Upper lobe of left lung (tissue), 6 donors: ENCODE results near the gene ERMN. TPM values are rescaled to one million over a fixed set of nuclear protein-coding genes. Genes with fewer than 3 reads are reported as not detected.
"Not testable (repeated sequence)": the region's sequence is repeated elsewhere in the genome, so short reads cannot be mapped to it uniquely, and the experiment has no call there.

Experiments
- ATAC-seq, 2 donors: fragments of 200-7000 bp; cut with Tn5 transposase; one replicate each; pipeline ENCODE4 v1.9.1; 2022; ENCODE audit warnings: mild to moderate bottlenecking in 2 of 2, moderate library complexity in 2 of 2; ENCODE audit not compliant: low FRiP score in 2 of 2
- DNase-seq, 2 donors: peaks; one replicate each; pipeline ENCODE4 v3.0.0-alpha.2; 2019 to 2020
- H3K27ac ChIP-seq, 4 donors: fragments of 200-600 bp; sonication (generic); one replicate each; pipeline ENCODE4 v1.5.1; 2016 to 2019
- H3K27me3 ChIP-seq, 4 donors: fragments of 200-600 bp; sonication (generic); one replicate each; pipeline ENCODE4 v1.5.1; 2017 to 2019
- H3K36me3 ChIP-seq, 4 donors: fragments of 200-600 bp; sonication (generic); one replicate each; pipeline ENCODE4 v1.5.1; 2016 to 2019
- H3K4me1 ChIP-seq, 4 donors: fragments of 200-600 bp; sonication (generic); one replicate each; pipeline ENCODE4 v1.5.1; 2018 to 2019
- H3K4me3 ChIP-seq, 4 donors: fragments of 200-600 bp; sonication (generic); one replicate each; pipeline ENCODE4 v1.5.1; 2017 to 2019; ENCODE audit warnings: mild to moderate bottlenecking in 2 of 4, moderate library complexity in 1 of 4
- H3K9me3 ChIP-seq, 4 donors: fragments of 200-600 bp; sonication (generic); one replicate each; pipeline ENCODE4 v1.5.1; 2018 to 2019
- EP300 ChIP-seq, 4 donors: sonication (generic); formaldehyde crosslinking; IDR thresholded peaks; one replicate each; pipeline ENCODE4 v1.5.1; 2017; ENCODE audit warnings: antibody characterized with exemption in 4 of 4, control low read depth in 2 of 4
- POLR2A ChIP-seq, 4 donors: fragments of 450-650 bp; IDR thresholded peaks; one replicate each; pipeline ENCODE4 v1.5.1; 2016 to 2017; ENCODE audit warnings: antibody characterized with exemption in 4 of 4, mild to moderate bottlenecking in 2 of 4
- POLR2AphosphoS5 ChIP-seq, 2 donors: sonication (generic); formaldehyde crosslinking; IDR thresholded peaks; one replicate each; pipeline ENCODE4 v1.5.1; 2017; ENCODE audit warnings: antibody characterized with exemption in 2 of 2
- WGBS, 2 donors: methylation state at CpG; one replicate each; pipeline ENCODE4 v1.1.5; 2017 to 2018; 5-methylcytosine and 5-hydroxymethylcytosine counted together
- total RNA-seq, 6 donors: library from RNA; depleted of rRNA in 4 of 6; stranded (reverse); fragments of >200 nt in 4 of 6; gene quantifications; one replicate each; pipeline versions ENCODE4 v1.1.0 to v1.2.1, GENCODE V29; 2016 to 2021
- TF ChIP-seq, protein P1 (sequence below), 6 experiments: fragments of 450-650 bp in 4 of 6; fragments of 200-600 bp in 2 of 6; sonication (generic) in 2 of 6; IDR thresholded peaks; one replicate each; pipeline ENCODE4 v1.5.1; 2016 to 2019; ENCODE audit warnings: antibody characterized with exemption in 6 of 6
- donor health status: DM: no; HTN: no; CAD: no; lungs with moderate emphysema.
- donor health status: DM: no; HTN: yes; CAD: no; lungs with severe emphysema.

ERMN gene
- total RNA-seq, 6 donors from 2014 or later = 0.07 to 5.2 (median 0.78) TPM

DNA sequence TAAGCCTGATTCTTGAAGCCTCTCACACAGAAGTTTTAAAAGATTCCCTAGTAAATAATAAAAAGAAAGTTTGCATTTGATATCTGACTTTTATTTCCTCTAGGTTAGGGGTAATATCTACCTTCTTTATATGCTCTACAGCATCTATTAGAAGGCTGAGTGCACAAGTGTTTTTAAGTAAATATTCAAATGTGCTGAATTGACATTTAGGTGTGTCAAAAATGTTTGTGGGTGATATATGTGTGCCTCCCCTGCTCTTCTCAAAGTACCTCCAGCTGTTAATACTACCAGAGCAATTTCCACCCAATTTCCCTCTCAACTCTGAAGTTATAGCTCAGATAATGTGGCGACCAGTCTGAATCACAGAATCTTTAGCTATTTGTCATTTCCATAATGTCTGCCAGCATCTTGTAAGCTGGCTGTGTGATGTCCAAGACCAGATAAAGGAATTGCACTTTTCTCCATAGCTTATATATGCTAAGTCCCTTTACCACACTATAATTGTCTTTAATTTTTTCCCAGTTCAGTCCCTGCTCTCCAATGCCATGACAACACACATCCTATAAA, 24.4 kb upstream of the ERMN start:
- H3K36me3 ChIP-seq = no peaks in the 10 kb centered on the region
- H3K27me3 ChIP-seq = no peaks in the 10 kb centered on the region
- no peak for ATAC-seq
- no peak for DNase-seq
- H3K4me1 ChIP-seq = no peaks in the 10 kb centered on the region
- WGBS, 2 donors = 50 to 80% methylated on average over 1 of the region's 1 CpG
- no peak for TF ChIP-seq POLR2AphosphoS5 (IDR thresholded peaks at IDR 0.05)
- TF ChIP-seq EP300 (IDR thresholded peaks at IDR 0.05) = no peak
- TF ChIP-seq, protein P1, sequence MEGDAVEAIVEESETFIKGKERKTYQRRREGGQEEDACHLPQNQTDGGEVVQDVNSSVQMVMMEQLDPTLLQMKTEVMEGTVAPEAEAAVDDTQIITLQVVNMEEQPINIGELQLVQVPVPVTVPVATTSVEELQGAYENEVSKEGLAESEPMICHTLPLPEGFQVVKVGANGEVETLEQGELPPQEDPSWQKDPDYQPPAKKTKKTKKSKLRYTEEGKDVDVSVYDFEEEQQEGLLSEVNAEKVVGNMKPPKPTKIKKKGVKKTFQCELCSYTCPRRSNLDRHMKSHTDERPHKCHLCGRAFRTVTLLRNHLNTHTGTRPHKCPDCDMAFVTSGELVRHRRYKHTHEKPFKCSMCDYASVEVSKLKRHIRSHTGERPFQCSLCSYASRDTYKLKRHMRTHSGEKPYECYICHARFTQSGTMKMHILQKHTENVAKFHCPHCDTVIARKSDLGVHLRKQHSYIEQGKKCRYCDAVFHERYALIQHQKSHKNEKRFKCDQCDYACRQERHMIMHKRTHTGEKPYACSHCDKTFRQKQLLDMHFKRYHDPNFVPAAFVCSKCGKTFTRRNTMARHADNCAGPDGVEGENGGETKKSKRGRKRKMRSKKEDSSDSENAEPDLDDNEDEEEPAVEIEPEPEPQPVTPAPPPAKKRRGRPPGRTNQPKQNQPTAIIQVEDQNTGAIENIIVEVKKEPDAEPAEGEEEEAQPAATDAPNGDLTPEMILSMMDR (IDR thresholded peaks at IDR 0.05) = no peak
- no peak for TF ChIP-seq POLR2A (IDR thresholded peaks at IDR 0.05)
- H3K27ac ChIP-seq = no peak overlapping the region
- peaks cover 0 to 2% (median 0%) of the 10 kb centered on the region in 4 donors for H3K9me3 ChIP-seq
- no peak overlapping the region for H3K4me3 ChIP-seq

DNA sequence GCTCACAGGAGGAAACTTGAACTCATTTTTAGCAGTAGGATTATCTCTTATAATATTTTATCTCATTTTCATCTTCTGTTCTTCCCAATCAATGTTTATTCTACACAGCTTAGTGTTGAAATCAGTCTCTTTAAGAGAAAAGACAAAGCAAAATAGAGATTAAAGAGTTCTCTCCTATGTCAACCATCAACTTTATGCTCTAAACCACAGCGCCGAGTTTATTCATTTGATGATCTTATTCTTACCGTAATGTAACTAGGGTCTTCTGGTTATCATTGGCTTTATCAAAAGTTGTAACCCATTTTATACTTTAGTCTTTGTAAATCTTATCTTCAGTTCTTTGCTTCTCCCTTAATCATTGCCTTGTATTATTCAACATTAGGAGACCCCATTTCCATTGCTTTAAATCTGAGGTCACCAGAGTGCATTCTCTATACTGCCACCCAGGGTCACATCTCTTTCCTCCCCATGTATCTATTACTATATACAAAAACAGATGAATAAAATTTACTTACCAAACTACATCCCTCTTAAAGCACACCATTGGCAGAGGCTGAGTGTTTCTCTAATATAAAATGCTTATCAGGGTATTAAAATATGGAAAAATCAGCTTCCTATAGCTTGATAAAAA, 22.8 kb upstream of the ERMN start:
- Histone ChIP-seq H3K27me3 (no peaks in the 10 kb centered on the region), H3K4me3 (no peak overlapping the region), H3K9me3 (peaks cover 0 to 15% (median 0%) of the 10 kb centered on the region in 4 donors), H3K27ac (no peak overlapping the region), H3K4me1 (no peaks in the 10 kb centered on the region), H3K36me3 (no peaks in the 10 kb centered on the region)
- 92 to 94% methylated on average over 3 of the region's 3 CpGs for WGBS, 2 donors
- ATAC-seq (no peak), DNase-seq (no peak)
- TF ChIP-seq EP300 (IDR thresholded peaks at IDR 0.05) (no peak), POLR2A (IDR thresholded peaks at IDR 0.05) (no peak), POLR2AphosphoS5 (IDR thresholded peaks at IDR 0.05) (no peak)
- TF ChIP-seq, protein P1 (IDR thresholded peaks at IDR 0.05) = no peak

DNA sequence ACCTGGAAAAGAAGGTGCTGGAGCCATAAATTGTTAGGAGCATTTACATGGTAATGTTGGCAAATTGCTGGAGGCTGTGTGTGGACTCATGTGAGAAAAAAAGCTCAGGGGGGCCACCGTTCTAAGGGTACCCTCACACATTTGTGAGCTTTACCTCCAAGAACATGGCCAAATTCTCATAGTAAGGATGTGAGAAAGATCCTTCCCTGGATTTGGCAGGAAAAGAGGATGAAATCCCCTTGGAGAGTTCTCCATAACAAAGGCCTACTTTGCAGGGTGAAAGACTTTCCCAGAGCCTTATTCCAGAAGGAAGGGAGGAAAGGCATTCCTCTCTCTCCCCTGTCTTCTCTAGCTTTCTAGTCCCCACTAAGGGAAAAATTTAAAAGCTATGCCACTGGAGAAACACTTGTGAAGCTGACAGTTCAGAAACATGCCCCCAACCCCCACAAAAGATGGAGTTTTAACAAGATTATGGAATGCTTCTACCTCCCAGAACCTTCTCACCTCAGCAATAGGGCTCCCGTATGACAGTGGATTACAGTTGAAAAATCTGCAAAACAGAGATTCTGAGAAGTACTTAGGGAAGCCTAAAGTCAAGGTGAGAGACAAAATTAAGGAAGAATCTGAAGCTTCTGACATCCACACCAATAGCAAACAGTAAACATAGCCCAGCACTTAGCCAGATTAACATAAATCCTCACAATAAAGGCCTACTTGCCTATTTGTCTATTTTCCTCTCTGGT, 20.2 kb upstream of the ERMN start:
- ATAC-seq = no peak
- H3K4me1 ChIP-seq = no peaks in the 10 kb centered on the region
- 85 to 92% methylated on average over 2 of the region's 2 CpGs for WGBS, 2 donors
- no peak overlapping the region for H3K4me3 ChIP-seq
- no peak for DNase-seq
- H3K36me3 ChIP-seq = no peaks in the 10 kb centered on the region
- no peaks in the 10 kb centered on the region for H3K27me3 ChIP-seq
- no peak overlapping the region for H3K27ac ChIP-seq
- TF ChIP-seq EP300 (IDR thresholded peaks at IDR 0.05) (no peak), POLR2A (IDR thresholded peaks at IDR 0.05) (no peak), POLR2AphosphoS5 (IDR thresholded peaks at IDR 0.05) (no peak)
- TF ChIP-seq, protein P1 (IDR thresholded peaks at IDR 0.05) = no peak
- peaks cover 0 to 16% (median 0%) of the 10 kb centered on the region in 4 donors for H3K9me3 ChIP-seq

DNA sequence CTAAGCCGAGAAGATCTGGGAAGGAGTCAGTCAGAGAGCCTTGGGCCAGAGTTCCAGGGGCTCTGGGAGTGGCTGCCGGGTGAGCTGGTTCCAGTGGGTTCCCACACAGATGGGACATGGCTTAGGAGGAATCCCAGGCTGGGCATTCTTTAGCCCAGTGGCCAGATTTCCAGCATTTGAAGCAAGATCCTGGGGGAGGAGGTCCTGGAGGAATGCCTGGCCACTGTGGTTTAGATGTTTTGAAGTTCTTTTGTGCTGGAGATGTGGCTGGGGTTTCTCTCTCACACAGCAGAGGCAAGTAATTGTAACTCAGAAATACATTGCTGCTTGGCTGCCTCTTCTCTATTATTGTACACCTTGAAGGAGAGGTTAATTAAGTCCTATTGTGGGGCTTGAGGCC, 15.8 kb upstream of the ERMN start:
- ATAC-seq, H3K36me3 ChIP-seq, H3K4me3 ChIP-seq, H3K27me3 ChIP-seq, H3K27ac ChIP-seq, DNase-seq, H3K4me1 ChIP-seq: not testable (repeated sequence)
- 91 to 100% methylated on average over 1 to 2 of the region's 2 CpGs for WGBS, 2 donors
- peaks cover 0 to 16% (median 0%) of the 10 kb centered on the region in 4 donors for H3K9me3 ChIP-seq

DNA sequence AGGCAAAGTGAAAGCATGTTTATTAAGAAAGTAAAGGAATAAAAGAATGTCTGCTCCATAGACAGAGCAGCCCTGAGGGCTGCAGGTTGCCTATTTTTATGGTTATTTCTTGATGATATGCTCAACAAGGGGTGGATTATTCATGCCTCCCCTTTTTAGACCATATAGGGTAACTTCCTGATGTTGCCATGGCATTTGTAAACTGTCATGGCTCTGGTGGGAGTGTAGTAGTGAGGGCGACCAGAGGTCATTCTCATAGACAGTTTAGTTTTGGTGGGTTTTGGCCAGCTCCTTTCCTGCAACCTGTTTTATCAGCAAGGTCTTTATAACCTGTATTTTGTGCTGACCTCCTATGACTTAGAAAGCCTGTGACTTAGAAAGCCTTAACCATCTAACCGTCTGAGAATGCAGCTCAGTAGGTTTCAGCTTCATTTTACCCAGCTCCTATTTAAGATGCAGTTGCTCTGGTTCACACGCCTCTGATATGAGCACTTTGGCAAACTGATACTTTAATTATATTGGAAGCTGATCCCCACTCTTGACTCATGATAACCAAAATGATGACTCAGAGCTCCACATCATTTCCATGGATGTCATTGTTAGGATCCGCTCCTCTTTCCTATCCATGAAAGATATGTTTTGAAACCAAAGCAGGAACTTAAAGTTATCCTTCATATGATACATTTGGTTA, 14.5 kb upstream of the ERMN start:
- DNase-seq = no peak
- TF ChIP-seq POLR2AphosphoS5 (IDR thresholded peaks at IDR 0.05) (no peak), POLR2A (IDR thresholded peaks at IDR 0.05) (no peak), EP300 (IDR thresholded peaks at IDR 0.05) (no peak)
- TF ChIP-seq, protein P1 (IDR thresholded peaks at IDR 0.05) = no peak
- H3K27me3 ChIP-seq = no peaks in the 10 kb centered on the region
- H3K27ac ChIP-seq = no peak overlapping the region
- H3K36me3 ChIP-seq = no peaks in the 10 kb centered on the region
- 85 to 86% methylated on average over 4 of the region's 4 CpGs for WGBS, 2 donors
- H3K9me3 ChIP-seq = peaks cover 0 to 15% (median 0%) of the 10 kb centered on the region in 4 donors
- H3K4me1 ChIP-seq = no peaks in the 10 kb centered on the region
- H3K4me3 ChIP-seq = no peak overlapping the region
- ATAC-seq = no peak
